Esophagus muscularis mucosa (tissue), 3 donors: Measurements from ENCODE around the gene DENR.

Experiments
- CTCF ChIP-seq, 3 experiments: fragments of 200-600 bp in 2 of 3; fragments of 450-650 bp in 1 of 3; sonication (generic) in 2 of 3; IDR thresholded peaks; one replicate each; pipeline ENCODE4 v1.5.1; 2017 to 2019; ENCODE audit warnings: antibody characterized with exemption in 3 of 3, mild to moderate bottlenecking in 2 of 3, moderate library complexity in 1 of 3
- POLR2A ChIP-seq: fragments of 450-650 bp; IDR thresholded peaks from one replicate; pipeline ENCODE4 v1.6.1; 2017; ENCODE audit warnings: antibody characterized with exemption, moderate library complexity, mild to moderate bottlenecking, low read depth

GRCh38 chr12:122813310-122813713, 60.7 kb downstream of the DENR start:
- TF ChIP-seq CTCF (IDR thresholded peaks at IDR 0.05), result no peak
- TF ChIP-seq POLR2A, result no peak
